ENCODE data around the gene ANKRD18A. TPM values are rescaled to one million over a fixed set of nuclear protein-coding genes. Genes with fewer than 3 reads are reported as not detected.

ANKRD18A gene
- total and polyA plus RNA-seq, 9 of the 15 experiments (the other 6 are each of a cell fraction or from before 2014, with no cell fraction given) = 1.9 TPM; not detected in 8

GRCh38 chr9:38521762-38522161 lies 98.6 kb downstream of the ANKRD18A start (continued):
- TF ChIP-seq ZNF121 (CRISPR knock-in tag; conservative IDR thresholded peaks at IDR 0.05) = no peak

Small RNAs within 50 kb of the gene (small RNA-seq; reads per million reads assigned to genes)
- gene AL390726.1 (not detected), gene AL390726.2 (not detected), gene AL390726.3 (not detected), gene AL390726.4 (not detected), gene AL390726.5 (not detected)

Other genes starting within 250 kb of the ANKRD18A start
- 24.1 and 37.6 TPM in 2 replicates for gene ALDH1B1, start 227.9 kb downstream of the ANKRD18A start, total RNA-seq (2014; rRNA removed)
- gene ALDH1B1, start 227.9 kb downstream of the ANKRD18A start, total RNA-seq (2014; rRNA removed; fragmentation: Illumina TruSeq; extraction: Trizol) = 29.5 and 33.6 TPM in 2 replicates
- gene ALDH1B1, start 227.9 kb downstream of the ANKRD18A start, total RNA-seq (2015; rRNA removed; fragmentation: Illumina TruSeq; extraction: Trizol) = 39.2 and 41.0 TPM in 2 replicates
- 44.8 and 46.3 TPM in 2 replicates for gene ALDH1B1, start 227.9 kb downstream of the ANKRD18A start, total RNA-seq (2021)
- 27.4 and 30.8 TPM in 2 replicates for gene ALDH1B1, start 227.9 kb downstream of the ANKRD18A start, polyA plus RNA-seq (2011; rRNA removed)
- gene ALDH1B1, start 227.9 kb downstream of the ANKRD18A start, polyA plus RNA-seq (2014; fragmentation: Illumina TruSeq; extraction: Trizol) = 46.5 and 51.6 TPM in 2 replicates
- gene ALDH1B1, start 227.9 kb downstream of the ANKRD18A start, polyA plus RNA-seq (2014; fragmentation: Nextera tagmentation; extraction: Ambion mirVana) = 10 to 100 TPM in 1 of 2 experiments, 1 to 10 TPM in 1; 8.6 to 12.7 TPM
- 22.4 and 27.7 TPM in 2 replicates for gene ALDH1B1, start 227.9 kb downstream of the ANKRD18A start, polyA plus RNA-seq (2014; rRNA removed)
- not detected in 2 replicates for gene IGFBPL1, start 196.1 kb downstream of the ANKRD18A start, total RNA-seq (2014; rRNA removed)
- not detected in 2 replicates for gene IGFBPL1, start 196.1 kb downstream of the ANKRD18A start, total RNA-seq (2014; rRNA removed; fragmentation: Illumina TruSeq; extraction: Trizol)
- gene IGFBPL1, start 196.1 kb downstream of the ANKRD18A start, total RNA-seq (2015; rRNA removed; fragmentation: Illumina TruSeq; extraction: Trizol) = not detected in 2 replicates
- not detected in 2 replicates for gene IGFBPL1, start 196.1 kb downstream of the ANKRD18A start, total RNA-seq (2021)
- gene IGFBPL1, start 196.1 kb downstream of the ANKRD18A start, polyA plus RNA-seq (2011; rRNA removed) = not detected in 2 replicates
- gene IGFBPL1, start 196.1 kb downstream of the ANKRD18A start, polyA plus RNA-seq (2014; fragmentation: Illumina TruSeq; extraction: Trizol) = not detected in 2 replicates
- gene IGFBPL1, start 196.1 kb downstream of the ANKRD18A start, polyA plus RNA-seq (2014; fragmentation: Nextera tagmentation; extraction: Ambion mirVana) = not detected
- not detected in 2 replicates for gene IGFBPL1, start 196.1 kb downstream of the ANKRD18A start, polyA plus RNA-seq (2014; rRNA removed)
- not detected in 2 replicates for gene FAM240B, start 99.5 kb upstream of the ANKRD18A start, total RNA-seq (2014; rRNA removed)
- gene FAM240B, start 99.5 kb upstream of the ANKRD18A start, total RNA-seq (2014; rRNA removed; fragmentation: Illumina TruSeq; extraction: Trizol) = not detected in 2 replicates
- not detected in 2 replicates for gene FAM240B, start 99.5 kb upstream of the ANKRD18A start, total RNA-seq (2015; rRNA removed; fragmentation: Illumina TruSeq; extraction: Trizol)
- not detected in 2 replicates for gene FAM240B, start 99.5 kb upstream of the ANKRD18A start, total RNA-seq (2021)
- not detected in 2 replicates for gene FAM240B, start 99.5 kb upstream of the ANKRD18A start, polyA plus RNA-seq (2011; rRNA removed)
- not detected in 2 replicates for gene FAM240B, start 99.5 kb upstream of the ANKRD18A start, polyA plus RNA-seq (2014; fragmentation: Illumina TruSeq; extraction: Trizol)
- not detected for gene FAM240B, start 99.5 kb upstream of the ANKRD18A start, polyA plus RNA-seq (2014; fragmentation: Nextera tagmentation; extraction: Ambion mirVana)
- not detected in 2 replicates for gene FAM240B, start 99.5 kb upstream of the ANKRD18A start, polyA plus RNA-seq (2014; rRNA removed)

All from K562 (cell line).